ENCODE results near the gene ROPN1L.
"Not testable (repeated sequence)": the region's sequence is repeated elsewhere in the genome, so short reads cannot be mapped to it uniquely, and the experiment has no call there.

ROPN1L gene

GRCh38 chr5:10441083-10441991 lies at the start of gene ROPN1L:
TSS of gene ROPN1L (plus strand) at chr5:10441879. CDS start at chr5:10442168, 289 bp downstream.
- DNase-seq (ENCODE audit: low spot score), result peak; percentile 87

- not testable (repeated sequence) for DNase-seq (ENCODE audit: low spot score)
Measured at GRCh38 chr5:10392567-10393328, 48.9 kb upstream of the ROPN1L start.

- no peak for DNase-seq (ENCODE audit: low spot score)
Measured at GRCh38 chr5:10393491-10393890, 48.2 kb upstream of the ROPN1L start.

- DNase-seq (ENCODE audit: low spot score), result no peak
Measured at GRCh38 chr5:10396552-10396951, 45.1 kb upstream of the ROPN1L start.

GRCh38 chr5:10399839-10400238 lies 41.8 kb upstream of the ROPN1L start:
- no peak for DNase-seq (ENCODE audit: low spot score)

GRCh38 chr5:10400411-10400810 lies 41.3 kb upstream of the ROPN1L start:
- peak; percentile 73 for DNase-seq (ENCODE audit: low spot score)

GRCh38 chr5:10400831-10401230 lies 40.8 kb upstream of the ROPN1L start:
- DNase-seq (ENCODE audit: low spot score), result no peak

GRCh38 chr5:10401498-10401897 lies 40.2 kb upstream of the ROPN1L start:
- DNase-seq (ENCODE audit: low spot score), result no peak

GRCh38 chr5:10403829-10404228 lies 37.9 kb upstream of the ROPN1L start:
- DNase-seq (ENCODE audit: low spot score), result no peak

GRCh38 chr5:10406651-10407050 lies 35.0 kb upstream of the ROPN1L start:
- no peak for DNase-seq (ENCODE audit: low spot score)

- DNase-seq (ENCODE audit: low spot score), result no peak
Measured at GRCh38 chr5:10409504-10409903, 32.2 kb upstream of the ROPN1L start.

- DNase-seq (ENCODE audit: low spot score), result no peak
Measured at GRCh38 chr5:10410662-10411061, 31.0 kb upstream of the ROPN1L start.

GRCh38 chr5:10411336-10411735 lies 30.3 kb upstream of the ROPN1L start:
- no peak for DNase-seq (ENCODE audit: low spot score)

GRCh38 chr5:10416868-10417267 lies 24.8 kb upstream of the ROPN1L start:
- DNase-seq (ENCODE audit: low spot score), result no peak

- no peak for DNase-seq (ENCODE audit: low spot score)
Measured at GRCh38 chr5:10418654-10419345, 22.9 kb upstream of the ROPN1L start.

GRCh38 chr5:10420468-10420867 lies 21.2 kb upstream of the ROPN1L start:
- no peak for DNase-seq (ENCODE audit: low spot score)

GRCh38 chr5:10420932-10421331 lies 20.7 kb upstream of the ROPN1L start:
- DNase-seq (ENCODE audit: low spot score), result no peak

GRCh38 chr5:10421896-10422691 lies 19.6 kb upstream of the ROPN1L start:
- peak; percentile 64 for DNase-seq (ENCODE audit: low spot score)

GRCh38 chr5:10423022-10423421 lies 18.7 kb upstream of the ROPN1L start:
- DNase-seq (ENCODE audit: low spot score), result no peak

- peak; percentile 72 for DNase-seq (ENCODE audit: low spot score)
Measured at GRCh38 chr5:10424124-10424731, 17.5 kb upstream of the ROPN1L start.

GRCh38 chr5:10427201-10427600 lies 14.5 kb upstream of the ROPN1L start:
- DNase-seq (ENCODE audit: low spot score), result no peak

Measured in globus pallidus (tissue), 1 donor.